Measurements from ENCODE around the gene RUNX1.

- TF ChIP-seq ZZZ3 (CRISPR knock-in tag; IDR thresholded peaks at IDR 0.05; ENCODE audit: borderline replicate concordance) (no peak), REL (CRISPR knock-in tag; conservative IDR thresholded peaks at IDR 0.05) (no peak), ZFP91 (CRISPR knock-in tag; IDR thresholded peaks at IDR 0.05; ENCODE audit: borderline replicate concordance) (no peak), ZNF577 (CRISPR knock-in tag; IDR thresholded peaks at IDR 0.05; ENCODE audit: borderline replicate concordance, low read depth) (no peak), POLR2A (IDR thresholded peaks at IDR 0.05; ENCODE audit: insufficient read depth in 1 of 2, low read depth in 2 of 2, low read length in 2 of 2) (no peak), HDAC2 (CRISPR knock-in tag; IDR thresholded peaks at IDR 0.05) (no peak), FOXM1 (CRISPR knock-in tag; IDR thresholded peaks at IDR 0.05) (no peak), CTCF (CRISPR knock-in tag; IDR thresholded peaks at IDR 0.05) (no peak), ZNF431 (CRISPR knock-in tag; IDR thresholded peaks at IDR 0.05; ENCODE audit: borderline replicate concordance, low read depth) (no peak)
Observed at GRCh38 chr21:34822942-34823341, 226.2 kb downstream of the RUNX1 start.

Measured in HepG2 (cell line).